Suprapubic skin (tissue), 3 donors: ENCODE data around the gene GEMIN5.

ENCODE experiments used
- CTCF ChIP-seq, 2 donors: fragments of 200-600 bp in 1 of 2; fragments of 450-650 bp in 1 of 2; sonication (generic) in 1 of 2; IDR thresholded peaks; one replicate each; pipeline ENCODE4 v1.5.1; 2016 to 2019; ENCODE audit warnings: antibody characterized with exemption in 2 of 2, mild to moderate bottlenecking in 1 of 2, moderate library complexity in 1 of 2
- POLR2AphosphoS5 ChIP-seq, 3 donors: sonication (generic); formaldehyde crosslinking; IDR thresholded peaks; one replicate each; pipeline ENCODE4 v1.6.1; 2017; ENCODE audit warnings: antibody characterized with exemption in 3 of 3

GRCh38 chr5:154937186-154937717, 759 bp downstream of the GEMIN5 start:
- TF ChIP-seq POLR2AphosphoS5 (IDR thresholded peaks at IDR 0.05): no peak
- TF ChIP-seq CTCF (IDR thresholded peaks at IDR 0.05): no peak
